H1 (cell line): ENCODE data around the gene RPTOR. TPM values are rescaled to one million over a fixed set of nuclear protein-coding genes. Genes with fewer than 3 reads are reported as not detected.

Experiments
- CTCF ChIA-PET: fragments of 300-600 bp; sonication (Branson Sonifier 250); formaldehyde crosslinking; loops from one replicate; lab custom pipeline; 2021; ENCODE audit not compliant: partially characterized antibody; lab: Charles Lee
- POLR2A ChIA-PET: fragments of 300-600 bp; sonication (Branson Sonifier 250); formaldehyde crosslinking; loops from one replicate; lab custom pipeline; 2021; ENCODE audit warnings: inconsistent platforms; ENCODE audit not compliant: partially characterized antibody; lab: Charles Lee
- DNase-seq, 2 experiments: peaks; one replicate each; pipeline versions ENCODE4 v3.0.0 to v3.0.0-alpha.2; 2010 to 2022; ENCODE audit warnings: low spot score in 2 of 2, low read depth in 1 of 2, mixed read lengths in 1 of 2
- FAIRE-seq: peaks from 2 replicates; lab custom pipeline; 2011; peaks lifted over from hg19 to GRCh38; lab: Jason Lieb, UNC
- H2AFZ ChIP-seq: 2 replicates; pipeline ENCODE4 v1.8.1; 2012; ENCODE audit warnings: low read length, inconsistent platforms
- H2AK5ac ChIP-seq: 2 replicates; pipeline ENCODE4 v1.6.1; 2013; ENCODE audit warnings: low read depth, low read length
- H2BK120ac ChIP-seq: replicated peaks from 2 replicates; pipeline ENCODE3; 2013; ENCODE audit warnings: low read depth, low read length, inconsistent platforms
- H2BK12ac ChIP-seq: 2 replicates; pipeline ENCODE4 v1.6.1; 2013; ENCODE audit warnings: low read depth, low read length
- H2BK15ac ChIP-seq: 2 replicates; pipeline ENCODE4 v1.6.1; 2013; ENCODE audit warnings: low read length
- H2BK20ac ChIP-seq: 2 replicates; pipeline ENCODE4 v1.6.1; 2013; ENCODE audit warnings: low read length
- H2BK5ac ChIP-seq: 2 replicates; pipeline ENCODE4 v1.6.1; 2013; ENCODE audit warnings: low read depth, low read length
- H3K14ac ChIP-seq: 2 replicates; pipeline ENCODE4 v1.6.1; 2013; ENCODE audit warnings: inconsistent platforms; ENCODE audit not compliant: insufficient read length
- H3K18ac ChIP-seq: 2 replicates; pipeline ENCODE4 v1.6.1; 2013; ENCODE audit warnings: low read length; ENCODE audit errors: extremely low read depth
- H3K23ac ChIP-seq: 2 replicates; pipeline ENCODE4 v1.6.1; 2013; ENCODE audit warnings: inconsistent platforms; ENCODE audit not compliant: insufficient read length
- H3K23me2 ChIP-seq: 2 replicates; pipeline ENCODE4 v1.6.1; 2013; ENCODE audit warnings: low read depth, low read length
- H3K27ac ChIP-seq: 2 replicates; pipeline ENCODE4 v1.6.1; 2011; ENCODE audit warnings: low read depth, low read length, inconsistent platforms
- H3K27me3 ChIP-seq, 4 experiments: replicated peaks in 1 of 4; 1 replicate in 1 of 4; 2 replicates in 3 of 4; pipeline versions ENCODE4 v1.6.1 to v1.8.1; 2011 to 2013; ENCODE audit warnings: low read length in 3 of 4, mild to moderate bottlenecking in 3 of 4, inconsistent platforms in 2 of 4, mixed read lengths in 2 of 4, moderate library complexity in 1 of 4; ENCODE audit not compliant: control insufficient read depth in 3 of 4, insufficient read depth in 3 of 4; ENCODE audit errors: extremely low read depth in 1 of 4
- H3K36me3 ChIP-seq, 4 experiments: 2 replicates each; pipeline versions ENCODE4 v1.6.1 to v1.8.1; 2011 to 2013; ENCODE audit warnings: mild to moderate bottlenecking in 4 of 4, low read length in 3 of 4, moderate library complexity in 2 of 4, control low read depth in 1 of 4, inconsistent platforms in 1 of 4; ENCODE audit not compliant: insufficient read depth in 4 of 4, control insufficient read depth in 2 of 4
- H3K4ac ChIP-seq: replicated peaks from 2 replicates; pipeline ENCODE3; 2013; ENCODE audit warnings: low read length, low read depth, mixed read lengths, inconsistent platforms; ENCODE audit not compliant: insufficient read length
- H3K4me1 ChIP-seq, 4 experiments: replicated peaks in 1 of 4; 1 replicate in 1 of 4; 2 replicates in 3 of 4; pipeline versions ENCODE4 v1.6.1 to v1.8.1; 2011 to 2013; ENCODE audit warnings: low read length in 3 of 4, inconsistent platforms in 2 of 4, mixed read lengths in 1 of 4; ENCODE audit not compliant: insufficient read depth in 4 of 4, control insufficient read depth in 3 of 4
- H3K4me2 ChIP-seq, 2 experiments: 2 replicates each; pipeline versions ENCODE4 v1.6.1 to v1.8.1; 2011 to 2013; ENCODE audit warnings: low read depth in 2 of 2, low read length in 2 of 2, control low read depth in 1 of 2, inconsistent platforms in 1 of 2, mild to moderate bottlenecking in 1 of 2; ENCODE audit not compliant: insufficient read depth in 1 of 2
- H3K4me3 ChIP-seq, 4 experiments: fragments of 200-600, 300-600 bp in 1 of 4; sonication (generic), shearing (Covaris generic), sonication (Bioruptor Twin) in 1 of 4; 2 replicates each; pipeline versions ENCODE4 v1.5.1 to v1.8.1; 2011 to 2016; ENCODE audit warnings: low read length in 4 of 4, low read depth in 3 of 4, control low read depth in 2 of 4, inconsistent platforms in 2 of 4, mild to moderate bottlenecking in 2 of 4, mixed read lengths in 1 of 4, moderate library complexity in 1 of 4; ENCODE audit not compliant: insufficient read depth in 2 of 4; ENCODE audit errors: extremely low read depth in 1 of 4
- H3K56ac ChIP-seq: replicated peaks from 2 replicates; pipeline ENCODE3; 2013; ENCODE audit warnings: low read depth, mild to moderate bottlenecking, mixed read lengths, low read length, inconsistent platforms; ENCODE audit not compliant: insufficient read length
- H3K79me1 ChIP-seq: 2 replicates; pipeline ENCODE4 v1.6.1; 2013; ENCODE audit warnings: low read depth, low read length, control low read depth
- H3K79me2 ChIP-seq, 2 experiments: 2 replicates each; pipeline versions ENCODE4 v1.6.1 to v1.8.1; 2012 to 2013; ENCODE audit warnings: low read length in 2 of 2, mild to moderate bottlenecking in 2 of 2, inconsistent platforms in 1 of 2; ENCODE audit not compliant: insufficient read depth in 2 of 2, control insufficient read depth in 1 of 2
- H3K9ac ChIP-seq, 4 experiments: replicated peaks in 1 of 4; 1 replicate in 1 of 4; 2 replicates in 3 of 4; pipeline versions ENCODE4 v1.6.1 to v1.8.1; 2011 to 2013; ENCODE audit warnings: low read depth in 3 of 4, low read length in 3 of 4, control low read depth in 2 of 4, mild to moderate bottlenecking in 2 of 4, moderate library complexity in 2 of 4, inconsistent platforms in 1 of 4; ENCODE audit errors: extremely low read depth in 1 of 4
- H3K9me3 ChIP-seq, 2 experiments: 2 replicates each; pipeline versions ENCODE4 v1.6.1 to v1.8.1; 2012 to 2013; ENCODE audit warnings: mild to moderate bottlenecking in 2 of 2, moderate library complexity in 2 of 2, control low read depth in 1 of 2, inconsistent platforms in 1 of 2, low read depth in 1 of 2, low read length in 1 of 2, mixed read lengths in 1 of 2; ENCODE audit not compliant: insufficient read depth in 2 of 2
- H4K20me1 ChIP-seq, 2 experiments: replicated peaks in 1 of 2; 2 replicates each; pipeline versions ENCODE3 to v1.8.1; 2011 to 2013; ENCODE audit warnings: inconsistent platforms in 2 of 2, low read length in 2 of 2, mild to moderate bottlenecking in 1 of 2; ENCODE audit not compliant: insufficient read depth in 2 of 2, control insufficient read depth in 1 of 2
- H4K5ac ChIP-seq: 2 replicates; pipeline ENCODE4 v1.6.1; 2013; ENCODE audit warnings: low read length, low read depth, mixed read lengths, inconsistent platforms; ENCODE audit not compliant: insufficient read length
- H4K8ac ChIP-seq: 2 replicates; pipeline ENCODE4 v1.8.0; 2013; ENCODE audit warnings: mild to moderate bottlenecking, moderate library complexity, low read length, inconsistent platforms; ENCODE audit not compliant: insufficient read depth; ENCODE audit errors: extremely low read depth
- H4K91ac ChIP-seq: replicated peaks from 2 replicates; pipeline ENCODE3; 2013; ENCODE audit warnings: low read length, mixed read lengths, inconsistent platforms; ENCODE audit not compliant: insufficient read length
- ATF2 ChIP-seq: IDR thresholded peaks from 2 replicates; pipeline ENCODE4 v1.6.1; 2012; ENCODE audit warnings: low read length, inconsistent platforms
- BRCA1 ChIP-seq: IDR thresholded peaks from 2 replicates; pipeline ENCODE4 v1.6.1; 2012; ENCODE audit warnings: low read depth, low read length, improper control_type of control experiment
- CBX8 ChIP-seq: fragments of 300-800, 300-1000 bp; sonication (generic); IDR thresholded peaks from 2 replicates; pipeline ENCODE4 v1.7.1; 2016; ENCODE audit warnings: low read depth, low read length, borderline replicate concordance
- CHD1 ChIP-seq: IDR thresholded peaks from 2 replicates; pipeline ENCODE4 v1.6.1; 2012; ENCODE audit warnings: low read depth, low read length, improper control_type of control experiment
- EP300 ChIP-seq, 2 experiments: IDR thresholded peaks; 1 replicate in 1 of 2; 2 replicates in 1 of 2; pipeline ENCODE4 v1.6.1; 2011 to 2012; ENCODE audit warnings: low read depth in 2 of 2, low read length in 2 of 2, mild to moderate bottlenecking in 2 of 2, borderline replicate concordance in 1 of 2, inconsistent platforms in 1 of 2, moderate library complexity in 1 of 2
- GTF2F1 ChIP-seq: IDR thresholded peaks from 2 replicates; pipeline ENCODE4 v1.6.1; 2012; ENCODE audit warnings: low read depth, low read length, improper control_type of control experiment, borderline replicate concordance
- KDM5A ChIP-seq: fragments of 200-600 bp; IDR thresholded peaks from 2 replicates; pipeline ENCODE4 v1.7.1; 2012; ENCODE audit warnings: mild to moderate bottlenecking, low read length, inconsistent platforms, mixed read lengths
- RAD21 ChIP-seq, 2 experiments: IDR thresholded peaks in 1 of 2; conservative IDR thresholded peaks in 1 of 2; 2 replicates each; pipeline ENCODE4 v1.6.1; 2011; ENCODE audit warnings: low read depth in 2 of 2, low read length in 2 of 2, improper control_type of control experiment in 1 of 2, inconsistent platforms in 1 of 2, mild to moderate bottlenecking in 1 of 2, moderate library complexity in 1 of 2
- SP1 ChIP-seq: IDR thresholded peaks from 2 replicates; pipeline ENCODE4 v1.6.1; 2011; ENCODE audit warnings: low read depth, low read length
- SUZ12 ChIP-seq: fragments of 200-600 bp; sonication (generic); IDR thresholded peaks from 2 replicates; pipeline ENCODE4 v1.6.1; 2012; ENCODE audit warnings: mild to moderate bottlenecking, inconsistent platforms, low read length, moderate library complexity, mixed read lengths
- TAF1 ChIP-seq: IDR thresholded peaks from 2 replicates; pipeline ENCODE4 v1.6.1; 2011; ENCODE audit warnings: mild to moderate bottlenecking, low read depth, low read length
- TAF7 ChIP-seq: optimal IDR thresholded peaks from 2 replicates; pipeline ENCODE3; 2011; ENCODE audit warnings: low read depth, mild to moderate bottlenecking, inconsistent platforms, low read length, moderate library complexity, borderline replicate concordance
- ZNF274 ChIP-seq: IDR thresholded peaks from 2 replicates; pipeline ENCODE4 v1.7.0; 2012; ENCODE audit warnings: low read length, borderline replicate concordance; ENCODE audit errors: extremely low read depth
- WGBS, 2 experiments: shearing (Covaris generic) in 1 of 2; methylation state at CpG; one replicate each; pipeline versions ENCODE4 v1.1.6 to v1.1.7; 2013 to 2015; ENCODE audit warnings: low lambda C conversion rate in 2 of 2, mixed read lengths in 2 of 2, inconsistent platforms in 1 of 2, low coverage in 1 of 2, missing lambda C conversion rate in 1 of 2; ENCODE audit not compliant: insufficient replicate concordance in 2 of 2, insufficient coverage in 1 of 2, insufficient read length in 1 of 2; ENCODE audit errors: extremely low coverage in 1 of 2, missing lambda C conversion rate in 1 of 2; 5-methylcytosine and 5-hydroxymethylcytosine counted together
- polyA plus RNA-seq, 7 experiments: library from polyadenylated mRNA; depleted of rRNA in 3 of 7; stranded (reverse) in 5 of 7; unstranded in 2 of 7; fragments of >200 nt in 5 of 7; fragments of 200-250 nt in 2 of 7; gene quantifications; 1 replicate in 5 of 7; 2 replicates in 1 of 7; 4 replicates in 1 of 7; pipeline versions ENCODE4 v1.2.1 to v1.2.3, GENCODE V29; 2011 to 2013; ENCODE audit warnings: missing spikeins in 2 of 7, mixed read lengths in 2 of 7
- total RNA-seq: library from RNA; stranded (reverse); fragmentation: NEBNext Ultra II Directional; extraction: Animal tissue kit (Norgen Biotek cat#: 25700); gene quantifications from 2 replicates; pipeline ENCODE4 v1.2.1, GENCODE V29; 2021

The RPTOR gene
- total and polyA plus RNA-seq, 2 of the 8 experiments (the other 6 are each of a cell fraction or from before 2014, with no cell fraction given): 6.9 to 28.7 TPM

DNA sequence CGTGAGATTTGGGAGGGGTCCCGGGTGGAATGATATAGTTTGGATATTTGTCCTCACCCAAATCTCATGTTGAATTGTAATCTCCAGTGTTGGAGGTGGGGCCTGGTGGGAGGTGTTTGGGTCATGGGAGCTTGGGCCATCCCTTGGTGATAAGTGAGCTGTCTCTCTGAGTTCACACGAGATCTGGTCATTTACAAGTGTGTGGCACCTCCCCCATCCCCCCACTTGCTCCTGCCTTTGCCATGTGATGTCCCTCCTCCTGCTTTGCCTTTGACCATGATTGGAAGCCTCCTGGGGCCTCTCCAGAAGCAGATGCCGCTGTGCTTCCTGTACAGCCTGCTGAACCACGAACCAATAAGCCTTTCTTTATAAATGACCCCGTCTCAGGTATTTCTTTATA is 469.0 kb downstream of the RPTOR start:
- H2AFZ ChIP-seq: no peak overlapping the region
- no peak overlapping the region for H4K91ac ChIP-seq
- H4K20me1 ChIP-seq: no peaks in the 10 kb centered on the region
- H3K9me3 ChIP-seq: peaks cover 9 to 12% of the 10 kb centered on the region in 2 experiments
- ChIA-PET CTCF (no interaction called here), POLR2A (no interaction called here)
- no peaks in the 10 kb centered on the region for H3K27me3 ChIP-seq
- H2BK20ac ChIP-seq: no peak overlapping the region
- no peaks in the 10 kb centered on the region for H3K79me1 ChIP-seq
- no peak overlapping the region for H3K27ac ChIP-seq
- no peak overlapping the region for H3K4ac ChIP-seq
- no peak for FAIRE-seq
- peaks cover 0 to 2% (median 0%) of the 10 kb centered on the region in 4 experiments; a peak in 2 of 7 replicates for H3K4me1 ChIP-seq
- H3K56ac ChIP-seq: no peak overlapping the region
- no peaks in the 10 kb centered on the region for H3K23me2 ChIP-seq
- H3K4me2 ChIP-seq: no peak overlapping the region
- 90% methylated on average over 6 of the region's 6 CpGs; no CpG with 5 or more reads in 1 of the 2 experiments for WGBS, 2 experiments
- H4K5ac ChIP-seq: no peak overlapping the region
- TF ChIP-seq CHD1 (no peak), GTF2F1 (no peak), ZNF274 (no peak), RAD21 (IDR thresholded peaks at IDR 0.05 in 1 of 2, conservative IDR thresholded peaks at IDR 0.05 in 1 of 2; ENCODE audit: low read depth in 2 of 2, low read length in 2 of 2) (no peak), BRCA1 (no peak), CBX8 (no peak), SUZ12 (no peak), EP300 (IDR thresholded peaks at IDR 0.05; ENCODE audit: borderline replicate concordance in 1 of 2, low read depth in 2 of 2, low read length in 2 of 2) (no peak), KDM5A (no peak), SP1 (no peak), TAF7 (no peak), ATF2 (no peak), TAF1 (no peak)
- no peak overlapping the region for H3K9ac ChIP-seq
- H3K79me2 ChIP-seq: no peaks in the 10 kb centered on the region
- DNase-seq: no peak
- H4K8ac ChIP-seq: no peak overlapping the region
- H2BK12ac ChIP-seq: no peak overlapping the region
- H2BK120ac ChIP-seq: no peak overlapping the region
- no peak overlapping the region for H3K23ac ChIP-seq
- no peaks in the 10 kb centered on the region for H3K36me3 ChIP-seq
- no peak overlapping the region for H2BK5ac ChIP-seq
- no peak overlapping the region for H2AK5ac ChIP-seq
- no peak overlapping the region for H2BK15ac ChIP-seq
- no peak overlapping the region for H3K4me3 ChIP-seq
- no peak overlapping the region for H3K18ac ChIP-seq
- no peak overlapping the region for H3K14ac ChIP-seq
